Spleen (tissue), 11 donors: ENCODE data around the gene MSI2. TPM values are rescaled to one million over a fixed set of nuclear protein-coding genes. Genes with fewer than 3 reads are reported as not detected.

ENCODE experiments used
- DNase-seq: peaks from one replicate; pipeline ENCODE4 v3.0.0-alpha.2; 2020
- H3K27ac ChIP-seq, 8 donors: fragments of 200-600 bp; sonication (generic) in 7 of 8; 1 replicate in 4 of 8; 2 replicates in 4 of 8; pipeline versions ENCODE4 v1.5.0 to v1.8.0; 2016 to 2021; ENCODE audit warnings: inconsistent platforms in 4 of 8, mild to moderate bottlenecking in 4 of 8, moderate library complexity in 1 of 8
- H3K27me3 ChIP-seq, 7 donors: fragments of 200-600 bp; sonication (generic) in 6 of 7; replicated peaks in 1 of 7; 1 replicate in 4 of 7; 2 replicates in 3 of 7; pipeline versions ENCODE4 v1.5.0 to v1.8.0; 2016 to 2021; ENCODE audit warnings: inconsistent platforms in 3 of 7, mild to moderate bottlenecking in 1 of 7
- H3K36me3 ChIP-seq, 6 donors: fragments of 200-600 bp; sonication (generic) in 5 of 6; 1 replicate in 4 of 6; 2 replicates in 2 of 6; pipeline versions ENCODE4 v1.5.0 to v1.8.0; 2016 to 2021; ENCODE audit warnings: inconsistent platforms in 2 of 6
- H3K4me1 ChIP-seq, 6 donors: fragments of 200-600 bp; sonication (generic) in 5 of 6; 1 replicate in 3 of 6; 2 replicates in 3 of 6; pipeline versions ENCODE4 v1.5.0 to v1.8.0; 2016 to 2021; ENCODE audit warnings: inconsistent platforms in 3 of 6
- H3K4me3 ChIP-seq, 8 donors: fragments of 200-600 bp; sonication (generic) in 7 of 8; 1 replicate in 4 of 8; 2 replicates in 4 of 8; pipeline versions ENCODE4 v1.5.0 to v1.8.0; 2016 to 2021; ENCODE audit warnings: inconsistent platforms in 4 of 8, mild to moderate bottlenecking in 4 of 8, moderate library complexity in 2 of 8
- H3K9me3 ChIP-seq, 8 donors: fragments of 200-600 bp; sonication (generic) in 7 of 8; 1 replicate in 4 of 8; 2 replicates in 4 of 8; pipeline versions ENCODE4 v1.5.0 to v1.8.0; 2016 to 2021; ENCODE audit warnings: inconsistent platforms in 4 of 8
- POLR2A ChIP-seq, 3 donors: fragments of 450-650 bp; IDR thresholded peaks; one replicate each; pipeline ENCODE4 v1.5.1; 2017; ENCODE audit warnings: antibody characterized with exemption in 3 of 3, mild to moderate bottlenecking in 1 of 3
- POLR2AphosphoS5 ChIP-seq, 3 donors: sonication (generic); formaldehyde crosslinking; IDR thresholded peaks; one replicate each; pipeline ENCODE4 v1.5.1; 2017; ENCODE audit warnings: antibody characterized with exemption in 3 of 3
- WGBS, 5 donors: extraction: QIAGEN DNeasy Blood & Tissue Kit in 3 of 5; methylation state at CpG; one replicate each; pipeline versions ENCODE4 v1.1.5 to v1.1.7; 2013 to 2018; 5-methylcytosine and 5-hydroxymethylcytosine counted together
- intact Hi-C: fragments of 100-400 bp; cut with DNase I; formaldehyde crosslinking; loops from one replicate; pipeline ENCODE4 v1.15.0; 2023; ENCODE audit warnings: low total_unique reads
- polyA plus RNA-seq, 3 donors: library from polyadenylated mRNA; stranded (reverse); fragments of 200-250 nt; gene quantifications; one replicate each; pipeline ENCODE4 v1.2.1, GENCODE V29; 2013
- total RNA-seq, 7 donors: library from RNA; depleted of rRNA in 3 of 7; stranded (reverse); fragments of >200 nt in 3 of 7; fragmentation: NEBNext Ultra II Directional in 4 of 7; extraction: Animal tissue kit (Norgen Biotek cat#: 25700) in 4 of 7; gene quantifications; one replicate each; pipeline versions ENCODE4 v1.1.0 to v1.2.1, GENCODE V29; 2016 to 2021
- TF ChIP-seq, protein P1 (sequence below), 11 experiments: fragments of 200-600 bp in 7 of 11; fragments of 450-650 bp in 4 of 11; sonication (generic) in 4 of 11; IDR thresholded peaks in 8 of 11; conservative IDR thresholded peaks in 3 of 11; 1 replicate in 7 of 11; 2 replicates in 4 of 11; pipeline versions ENCODE4 v1.4.0 to v1.8.0; 2016 to 2021; ENCODE audit warnings: antibody characterized with exemption in 11 of 11, inconsistent platforms in 4 of 11, mild to moderate bottlenecking in 1 of 11
- donor health status: healthy with polysubstance abuse.
- donor health status: DM: no; HTN: no; CAD: no; lungs with moderate emphysema.
- donor health status: DM: no; HTN: no; CAD: no.
- donor health status: Bipolar disorder and iron deficiency.
- donor health status: healthy.
- donor health status: DM: no; HTN: no; CAD: no.
- donor health status: DM: yes; HTN: yes; CAD: no.

MSI2 gene
- total and polyA plus RNA-seq, 10 donors, result 9.8 to 131 (median 64.7) TPM

DNA sequence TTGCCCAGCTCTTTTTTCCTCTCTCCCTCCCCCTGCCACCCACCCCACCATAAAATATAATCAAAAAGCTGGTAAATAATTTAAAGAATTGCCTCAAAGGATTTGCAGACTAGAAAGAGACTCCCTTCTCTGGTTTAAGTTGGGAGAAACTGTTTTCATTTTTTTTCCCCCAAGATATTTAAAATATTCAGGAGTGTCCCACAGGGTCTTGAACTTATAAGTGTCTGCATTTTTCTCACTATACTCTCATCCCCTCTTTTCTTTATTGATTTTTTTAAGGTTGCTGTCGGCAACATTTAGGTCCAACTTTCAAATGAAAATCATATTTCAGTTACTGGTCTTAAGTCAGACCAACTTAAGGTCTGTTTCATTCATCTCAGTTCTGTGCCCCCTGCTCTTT is 210.2 kb downstream of the MSI2 start:
- intact Hi-C loops, result no loop called here
- DNase-seq, result no peak
- H3K27ac ChIP-seq, result peak overlapping the region in 2 of 8 donors; percentile 17 to 62
- peaks cover 7 to 84% (median 41%) of the 10 kb centered on the region in 6 donors for H3K4me1 ChIP-seq
- no peaks in the 10 kb centered on the region for H3K36me3 ChIP-seq
- no peak overlapping the region for H3K4me3 ChIP-seq
- 82 to 93% (median 84%) methylated on average over 1 of the region's 1 CpG for WGBS, 5 donors
- H3K9me3 ChIP-seq, result no peaks in the 10 kb centered on the region
- no peak for TF ChIP-seq POLR2A (IDR thresholded peaks at IDR 0.05)
- TF ChIP-seq, protein P1, sequence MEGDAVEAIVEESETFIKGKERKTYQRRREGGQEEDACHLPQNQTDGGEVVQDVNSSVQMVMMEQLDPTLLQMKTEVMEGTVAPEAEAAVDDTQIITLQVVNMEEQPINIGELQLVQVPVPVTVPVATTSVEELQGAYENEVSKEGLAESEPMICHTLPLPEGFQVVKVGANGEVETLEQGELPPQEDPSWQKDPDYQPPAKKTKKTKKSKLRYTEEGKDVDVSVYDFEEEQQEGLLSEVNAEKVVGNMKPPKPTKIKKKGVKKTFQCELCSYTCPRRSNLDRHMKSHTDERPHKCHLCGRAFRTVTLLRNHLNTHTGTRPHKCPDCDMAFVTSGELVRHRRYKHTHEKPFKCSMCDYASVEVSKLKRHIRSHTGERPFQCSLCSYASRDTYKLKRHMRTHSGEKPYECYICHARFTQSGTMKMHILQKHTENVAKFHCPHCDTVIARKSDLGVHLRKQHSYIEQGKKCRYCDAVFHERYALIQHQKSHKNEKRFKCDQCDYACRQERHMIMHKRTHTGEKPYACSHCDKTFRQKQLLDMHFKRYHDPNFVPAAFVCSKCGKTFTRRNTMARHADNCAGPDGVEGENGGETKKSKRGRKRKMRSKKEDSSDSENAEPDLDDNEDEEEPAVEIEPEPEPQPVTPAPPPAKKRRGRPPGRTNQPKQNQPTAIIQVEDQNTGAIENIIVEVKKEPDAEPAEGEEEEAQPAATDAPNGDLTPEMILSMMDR (IDR thresholded peaks at IDR 0.05 in 8 of 11, conservative IDR thresholded peaks at IDR 0.05 in 3 of 11), result no peak
- no peak for TF ChIP-seq POLR2AphosphoS5 (IDR thresholded peaks at IDR 0.05)
- no peaks in the 10 kb centered on the region for H3K27me3 ChIP-seq

DNA sequence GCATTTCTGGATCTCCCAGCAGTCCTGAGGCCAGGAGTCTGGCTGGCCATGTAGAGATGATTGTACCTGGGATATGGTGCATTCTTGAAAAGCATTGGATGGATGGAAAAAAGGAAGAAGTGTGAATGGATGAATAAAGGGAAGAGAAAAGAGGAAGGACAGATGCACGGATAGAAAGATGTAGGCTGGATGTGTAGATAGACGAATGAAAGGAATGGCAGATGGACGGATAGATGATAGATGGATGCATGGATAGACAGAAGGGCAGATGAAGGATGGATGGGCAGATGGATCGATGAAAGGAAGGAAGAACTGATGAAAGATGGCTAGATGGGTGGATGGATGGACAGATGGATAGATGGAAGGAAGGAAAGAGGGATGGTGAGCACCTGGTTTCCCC is 210.9 kb downstream of the MSI2 start:
- no peaks in the 10 kb centered on the region for H3K36me3 ChIP-seq
- H3K27me3 ChIP-seq, result no peaks in the 10 kb centered on the region
- TF ChIP-seq POLR2A (IDR thresholded peaks at IDR 0.05), result no peak
- TF ChIP-seq, protein P1 (IDR thresholded peaks at IDR 0.05 in 8 of 11, conservative IDR thresholded peaks at IDR 0.05 in 3 of 11), result no peak
- no peak for TF ChIP-seq POLR2AphosphoS5 (IDR thresholded peaks at IDR 0.05)
- WGBS, 5 donors, result 77 to 96% (median 84%) methylated on average over 4 of the region's 4 CpGs
- intact Hi-C loops, result no loop called here
- no peak for DNase-seq
- H3K9me3 ChIP-seq, result no peaks in the 10 kb centered on the region
- no peak overlapping the region for H3K4me3 ChIP-seq
- peaks cover 7 to 84% (median 34%) of the 10 kb centered on the region in 6 donors for H3K4me1 ChIP-seq
- H3K27ac ChIP-seq, result no peak overlapping the region

DNA sequence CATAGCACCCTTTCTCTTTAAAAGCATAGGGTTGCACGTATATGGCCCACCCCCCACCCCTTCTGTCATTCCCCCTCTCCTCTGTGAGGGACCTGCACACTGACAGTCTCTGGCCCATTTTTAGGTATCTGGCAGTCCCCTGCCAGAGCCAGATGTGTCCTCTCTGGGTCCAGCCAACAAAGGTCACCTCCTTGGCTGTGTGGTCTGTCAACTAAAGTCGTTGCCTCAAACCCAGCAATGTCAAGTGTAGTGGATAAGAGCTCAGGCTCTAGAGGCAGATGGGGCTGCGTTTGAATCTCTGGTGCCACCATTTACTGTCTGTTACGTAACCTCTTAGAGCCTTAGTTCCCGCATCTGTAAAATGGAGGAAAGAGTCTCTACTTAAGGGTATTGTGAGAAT is 211.5 kb downstream of the MSI2 start:
- intact Hi-C loops, result no loop called here
- WGBS, 5 donors, result 76 to 93% (median 90%) methylated on average over 5 of the region's 5 CpGs
- TF ChIP-seq, protein P1 (IDR thresholded peaks at IDR 0.05 in 8 of 11, conservative IDR thresholded peaks at IDR 0.05 in 3 of 11), result no peak
- no peak for TF ChIP-seq POLR2A (IDR thresholded peaks at IDR 0.05)
- no peak for TF ChIP-seq POLR2AphosphoS5 (IDR thresholded peaks at IDR 0.05)

DNA sequence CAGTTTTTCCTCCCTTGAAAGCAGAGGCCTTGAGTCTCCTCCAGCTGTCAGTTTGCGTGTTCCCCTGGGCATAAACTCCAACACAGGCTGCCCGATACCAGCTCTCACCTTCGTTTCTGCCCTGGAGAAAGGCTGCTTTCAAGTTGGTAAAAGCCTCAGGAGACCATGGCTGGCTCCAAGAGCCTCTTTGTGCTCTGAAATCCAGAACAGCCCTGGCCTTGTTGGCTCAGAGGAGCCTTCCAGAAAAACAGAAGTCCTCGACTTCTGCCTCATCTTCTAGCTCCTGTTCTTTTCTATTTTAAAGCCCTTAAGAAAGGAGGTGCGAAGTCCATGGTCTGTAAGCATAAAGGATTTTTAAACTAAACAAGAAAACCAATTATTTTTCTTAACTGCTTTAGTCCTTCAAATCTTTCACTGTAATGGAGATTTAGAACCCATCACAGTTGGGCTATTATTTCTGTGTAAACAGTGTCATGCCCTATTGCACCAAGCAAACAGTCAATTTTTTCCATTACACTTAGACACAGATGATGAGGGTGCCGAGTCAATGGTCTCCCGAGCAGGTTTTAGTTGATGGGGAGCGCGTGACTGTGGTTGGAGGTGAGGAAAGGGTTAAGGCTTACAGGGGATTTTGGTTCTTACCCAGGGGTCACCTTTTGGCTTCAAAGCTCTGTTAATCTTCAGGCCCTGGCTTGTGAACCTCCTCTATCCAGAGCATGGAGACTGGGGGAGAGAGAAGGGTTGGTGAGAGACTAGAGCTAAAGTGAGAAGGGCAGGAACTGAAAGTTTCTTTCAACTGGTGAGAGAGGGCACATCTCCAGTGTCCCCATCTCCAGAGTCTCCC is 212.8 kb downstream of the MSI2 start:
- TF ChIP-seq POLR2A (IDR thresholded peaks at IDR 0.05) (no peak), POLR2AphosphoS5 (IDR thresholded peaks at IDR 0.05) (no peak)
- TF ChIP-seq, protein P1 (IDR thresholded peaks at IDR 0.05 in 8 of 11, conservative IDR thresholded peaks at IDR 0.05 in 3 of 11), result no peak
- H3K36me3 ChIP-seq, result no peaks in the 10 kb centered on the region
- 65 to 85% (median 78%) methylated on average over 9 of the region's 9 CpGs for WGBS, 5 donors
- intact Hi-C loops, result no loop called here
- DNase-seq, result no peak
- H3K4me1 ChIP-seq, result peaks cover 8 to 84% (median 30%) of the 10 kb centered on the region in 6 donors
- H3K4me3 ChIP-seq, result no peak overlapping the region
- no peaks in the 10 kb centered on the region for H3K27me3 ChIP-seq
- no peak overlapping the region for H3K27ac ChIP-seq
- no peaks in the 10 kb centered on the region for H3K9me3 ChIP-seq

More for the DNA sequence above, 211.5 kb downstream of the MSI2 start:
- peaks cover 7 to 83% (median 30%) of the 10 kb centered on the region in 6 donors for H3K4me1 ChIP-seq
- H3K27ac ChIP-seq, result no peak overlapping the region
- no peaks in the 10 kb centered on the region for H3K27me3 ChIP-seq
- no peak overlapping the region for H3K4me3 ChIP-seq
- no peak for DNase-seq
- no peaks in the 10 kb centered on the region for H3K9me3 ChIP-seq
- no peaks in the 10 kb centered on the region for H3K36me3 ChIP-seq
